Left kidney (tissue), 2 donors: Measurements from ENCODE around the gene DIPK1A. TPM values are rescaled to one million over a fixed set of nuclear protein-coding genes. Genes with fewer than 3 reads are reported as not detected.
"Not testable (repeated sequence)": the region's sequence is repeated elsewhere in the genome, so short reads cannot be mapped to it uniquely, and the experiment has no call there.

ENCODE experiments used
- DNase-seq: peaks from one replicate; pipeline ENCODE4 v3.0.0-alpha.2; 2013
- polyA plus RNA-seq: library from polyadenylated mRNA; unstranded; fragments of 120-200 nt; gene quantifications from one replicate; pipeline ENCODE4 v1.2.1, GENCODE V29; 2013; ENCODE audit not compliant: insufficient read length

Gene DIPK1A
- polyA plus RNA-seq, 1 donor, result 8.6 TPM

- no peak for DNase-seq
Observed at GRCh38 chr1:92921031-92922023, 39.9 kb downstream of the DIPK1A start.

- no peak for DNase-seq
Observed at GRCh38 chr1:92916899-92917298, 44.4 kb downstream of the DIPK1A start.

- DNase-seq, result no peak
Observed at GRCh38 chr1:92915547-92915946, 45.7 kb downstream of the DIPK1A start.

GRCh38 chr1:92913093-92913819 lies 48.0 kb downstream of the DIPK1A start:
- no peak for DNase-seq

- DNase-seq, result no peak
Observed at GRCh38 chr1:92910081-92910480, 51.2 kb downstream of the DIPK1A start.

GRCh38 chr1:92909321-92909720 lies 51.9 kb downstream of the DIPK1A start:
- DNase-seq, result no peak

- no peak for DNase-seq
Observed at GRCh38 chr1:92907949-92908684, 53.1 kb downstream of the DIPK1A start.

- DNase-seq, result no peak
Observed at GRCh38 chr1:92903765-92904164, 57.5 kb downstream of the DIPK1A start.

- no peak for DNase-seq
Observed at GRCh38 chr1:92902406-92902744, 58.9 kb downstream of the DIPK1A start.

- no peak for DNase-seq
Observed at GRCh38 chr1:92901699-92902405, 59.4 kb downstream of the DIPK1A start.

- DNase-seq, result no peak
Observed at GRCh38 chr1:92901126-92901525, 60.1 kb downstream of the DIPK1A start.

- DNase-seq, result no peak
Observed at GRCh38 chr1:92900539-92900938, 60.7 kb downstream of the DIPK1A start.

- DNase-seq, result no peak
Observed at GRCh38 chr1:92899780-92900179, 61.5 kb downstream of the DIPK1A start.

GRCh38 chr1:92898053-92898452 lies 63.2 kb downstream of the DIPK1A start:
- DNase-seq, result not testable (repeated sequence)

GRCh38 chr1:92887465-92887864 lies 73.8 kb downstream of the DIPK1A start:
- no peak for DNase-seq

- DNase-seq, result no peak
Observed at GRCh38 chr1:92886886-92887419, 74.3 kb downstream of the DIPK1A start.

- DNase-seq, result no peak
Observed at GRCh38 chr1:92884195-92884594, 77.1 kb downstream of the DIPK1A start.

- no peak for DNase-seq
Observed at GRCh38 chr1:92883297-92883696, 78.0 kb downstream of the DIPK1A start.

- no peak for DNase-seq
Observed at GRCh38 chr1:92882819-92883218, 78.4 kb downstream of the DIPK1A start.

GRCh38 chr1:92881391-92881790 lies 79.9 kb downstream of the DIPK1A start:
- DNase-seq, result no peak

- DNase-seq, result no peak
Observed at GRCh38 chr1:92879316-92879968, 81.8 kb downstream of the DIPK1A start.
